ENCODE data around the gene DAP. TPM values are rescaled to one million over a fixed set of nuclear protein-coding genes. Genes with fewer than 3 reads are reported as not detected.

The DAP gene
- total RNA-seq, 1 experiment from 2014 or later, result 95.9 TPM

DNA sequence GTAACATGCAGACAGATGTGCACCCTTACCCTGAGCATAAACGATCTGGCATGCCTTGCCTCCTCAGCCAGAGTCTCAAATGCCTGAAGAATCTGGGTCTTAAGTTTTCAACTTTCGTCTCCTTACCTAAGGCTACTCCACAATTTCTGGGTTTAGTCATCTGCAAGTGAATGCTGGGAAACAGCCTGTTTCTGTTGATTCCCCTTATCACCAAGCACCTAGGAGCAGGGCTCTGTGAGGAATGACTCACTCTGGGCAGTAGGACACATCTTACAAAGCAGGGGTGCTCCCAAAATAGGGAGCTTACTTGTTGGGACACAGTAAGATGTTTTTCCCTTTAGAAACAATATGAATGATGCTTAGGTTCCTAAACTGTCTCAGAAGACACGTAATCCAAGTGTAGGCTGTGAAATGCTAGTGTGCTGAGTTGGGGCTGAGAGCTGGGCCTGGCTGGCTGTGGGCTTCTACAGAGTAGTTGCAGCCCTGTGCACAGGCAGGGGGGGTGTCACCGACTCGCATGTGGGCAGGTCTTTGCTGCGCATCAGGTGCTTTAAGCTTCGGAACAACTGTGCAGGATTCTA is 58.0 kb downstream of the DAP start:
- no peak for DNase-seq (ENCODE audit: low spot score)
- ChIA-PET POLR2A (ENCODE audit: low non-redundant PET) (no interaction called here), CTCF (no interaction called here)
- no TSS peak for BruUV-seq (replicated peaks)
- Histone ChIP-seq H3K27ac (ENCODE audit: low read depth, low read length, poor library complexity, severe bottlenecking) (no peak overlapping the region), H3K27me3 (replicated peaks; ENCODE audit: insufficient read depth, low read depth, low read length, poor library complexity) (no peaks in the 10 kb centered on the region), H3K9me3 (ENCODE audit: low read depth, low read length, poor library complexity, severe bottlenecking) (no peaks in the 10 kb centered on the region), H3K36me3 (ENCODE audit: insufficient read depth, low read length, poor library complexity, severe bottlenecking) (no peaks in the 10 kb centered on the region), H3K4me1 (ENCODE audit: insufficient read depth, low read length, poor library complexity, severe bottlenecking) (peaks cover 13% of the 10 kb centered on the region), H3K4me3 (ENCODE audit: low read depth, low read length, poor library complexity, severe bottlenecking) (no peak overlapping the region)
- intact Hi-C loops (cut with micrococcal nuclease; ENCODE audit: unreplicated experiment), result no loop called here
- TF ChIP-seq, protein P1, sequence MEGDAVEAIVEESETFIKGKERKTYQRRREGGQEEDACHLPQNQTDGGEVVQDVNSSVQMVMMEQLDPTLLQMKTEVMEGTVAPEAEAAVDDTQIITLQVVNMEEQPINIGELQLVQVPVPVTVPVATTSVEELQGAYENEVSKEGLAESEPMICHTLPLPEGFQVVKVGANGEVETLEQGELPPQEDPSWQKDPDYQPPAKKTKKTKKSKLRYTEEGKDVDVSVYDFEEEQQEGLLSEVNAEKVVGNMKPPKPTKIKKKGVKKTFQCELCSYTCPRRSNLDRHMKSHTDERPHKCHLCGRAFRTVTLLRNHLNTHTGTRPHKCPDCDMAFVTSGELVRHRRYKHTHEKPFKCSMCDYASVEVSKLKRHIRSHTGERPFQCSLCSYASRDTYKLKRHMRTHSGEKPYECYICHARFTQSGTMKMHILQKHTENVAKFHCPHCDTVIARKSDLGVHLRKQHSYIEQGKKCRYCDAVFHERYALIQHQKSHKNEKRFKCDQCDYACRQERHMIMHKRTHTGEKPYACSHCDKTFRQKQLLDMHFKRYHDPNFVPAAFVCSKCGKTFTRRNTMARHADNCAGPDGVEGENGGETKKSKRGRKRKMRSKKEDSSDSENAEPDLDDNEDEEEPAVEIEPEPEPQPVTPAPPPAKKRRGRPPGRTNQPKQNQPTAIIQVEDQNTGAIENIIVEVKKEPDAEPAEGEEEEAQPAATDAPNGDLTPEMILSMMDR (conservative IDR thresholded peaks at IDR 0.05; ENCODE audit: low read depth, low read length), result no peak
- no peak for TF ChIP-seq EZH2 (IDR thresholded peaks at IDR 0.05; ENCODE audit: borderline replicate concordance, low read depth, low read length, poor library complexity, severe bottlenecking)

DNA sequence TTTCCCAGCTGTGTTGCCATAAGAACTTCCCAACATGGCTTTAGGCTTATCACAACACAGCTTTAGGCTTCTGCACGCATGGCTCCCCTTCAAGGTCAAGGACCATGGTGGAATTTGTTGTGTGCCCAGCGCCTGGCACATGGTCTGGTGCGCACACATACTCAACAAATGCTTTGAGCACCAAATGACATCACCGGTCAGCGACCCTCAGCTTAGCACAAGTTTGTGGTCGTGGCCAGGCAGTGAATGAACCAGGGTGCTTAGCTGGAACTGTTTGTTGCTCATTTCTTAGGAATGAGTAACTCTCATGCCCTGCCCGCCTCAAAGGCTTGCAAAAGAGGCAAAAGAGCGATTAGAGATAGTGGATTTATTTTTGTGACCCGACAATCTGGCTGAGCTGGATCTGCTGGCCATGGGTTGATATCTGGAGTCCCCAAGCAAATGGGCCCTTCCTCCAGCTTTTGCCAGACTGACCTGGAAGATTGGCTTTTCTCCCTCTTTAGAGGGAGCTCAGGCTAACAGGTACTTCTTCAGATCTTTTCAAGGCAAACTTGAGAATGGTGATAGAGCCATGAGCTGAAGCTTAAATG is 58.9 kb downstream of the DAP start:
- DNase-seq (ENCODE audit: low spot score), result no peak
- Histone ChIP-seq H3K4me1 (ENCODE audit: insufficient read depth, low read length, poor library complexity, severe bottlenecking) (peaks cover 13% of the 10 kb centered on the region), H3K27me3 (replicated peaks; ENCODE audit: insufficient read depth, low read depth, low read length, poor library complexity) (no peaks in the 10 kb centered on the region), H3K9me3 (ENCODE audit: low read depth, low read length, poor library complexity, severe bottlenecking) (no peaks in the 10 kb centered on the region), H3K27ac (ENCODE audit: low read depth, low read length, poor library complexity, severe bottlenecking) (no peak overlapping the region), H3K4me3 (ENCODE audit: low read depth, low read length, poor library complexity, severe bottlenecking) (no peak overlapping the region), H3K36me3 (ENCODE audit: insufficient read depth, low read length, poor library complexity, severe bottlenecking) (no peaks in the 10 kb centered on the region)
- TF ChIP-seq, protein P1 (conservative IDR thresholded peaks at IDR 0.05; ENCODE audit: low read depth, low read length), result no peak
- TF ChIP-seq EZH2 (IDR thresholded peaks at IDR 0.05; ENCODE audit: borderline replicate concordance, low read depth, low read length, poor library complexity, severe bottlenecking), result no peak
- intact Hi-C loops (cut with micrococcal nuclease; ENCODE audit: unreplicated experiment), result no loop called here
- ChIA-PET CTCF (interaction anchor here (0.5 kb wide), 1 partner anchor 43 kb away, joined by 3 read pairs; no protein-coding TSS in a partner anchor), POLR2A (ENCODE audit: low non-redundant PET) (no interaction called here)
- no TSS peak for BruUV-seq (replicated peaks)

DNA sequence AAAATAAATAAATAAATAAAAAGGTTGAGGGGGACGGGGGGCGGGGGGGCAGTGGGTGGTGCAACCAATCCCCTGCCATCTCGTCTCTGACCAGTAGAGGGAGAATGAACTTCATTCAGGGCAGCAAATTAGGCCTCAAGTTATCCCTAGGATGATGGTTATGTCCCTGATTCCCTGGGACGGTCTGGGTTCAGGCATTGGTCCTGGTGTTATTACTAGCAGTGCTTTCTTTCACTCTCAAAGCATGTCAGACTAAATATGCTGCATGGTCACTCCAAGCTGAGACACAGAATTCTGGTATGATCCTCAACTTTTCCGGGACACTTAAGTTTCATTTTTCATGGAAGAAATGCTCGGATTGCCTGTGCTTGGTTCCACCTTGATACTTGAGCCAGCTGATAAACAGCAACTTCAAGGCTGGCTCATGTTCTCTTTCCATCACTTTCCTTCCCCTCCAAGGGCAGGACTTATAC is 59.4 kb downstream of the DAP start:
- Histone ChIP-seq H3K36me3 (ENCODE audit: insufficient read depth, low read length, poor library complexity, severe bottlenecking) (no peaks in the 10 kb centered on the region), H3K27me3 (replicated peaks; ENCODE audit: insufficient read depth, low read depth, low read length, poor library complexity) (no peaks in the 10 kb centered on the region), H3K4me1 (ENCODE audit: insufficient read depth, low read length, poor library complexity, severe bottlenecking) (peaks cover 15% of the 10 kb centered on the region), H3K27ac (ENCODE audit: low read depth, low read length, poor library complexity, severe bottlenecking) (no peak overlapping the region), H3K4me3 (ENCODE audit: low read depth, low read length, poor library complexity, severe bottlenecking) (no peak overlapping the region), H3K9me3 (ENCODE audit: low read depth, low read length, poor library complexity, severe bottlenecking) (no peaks in the 10 kb centered on the region)
- TF ChIP-seq, protein P1 (conservative IDR thresholded peaks at IDR 0.05; ENCODE audit: low read depth, low read length), result peak; percentile 58
- no peak for TF ChIP-seq EZH2 (IDR thresholded peaks at IDR 0.05; ENCODE audit: borderline replicate concordance, low read depth, low read length, poor library complexity, severe bottlenecking)
- DNase-seq (ENCODE audit: low spot score), result peak; percentile 55
- POLR2A ChIA-PET (ENCODE audit: low non-redundant PET), result no interaction called here
- intact Hi-C loops (cut with micrococcal nuclease; ENCODE audit: unreplicated experiment), result no loop called here
- CTCF ChIA-PET, result no interaction called here
- BruUV-seq (replicated peaks), result no TSS peak

Data from A673 (cell line).